GM12878 (cell line): ENCODE results near the gene TUBB1. TPM values are rescaled to one million over a fixed set of nuclear protein-coding genes. Genes with fewer than 3 reads are reported as not detected.

Experiments
- ATAC-seq: fragments of 200-7000 bp; cut with Tn5 transposase; 3 replicates; pipeline ENCODE4 v1.9.1; 2020; ENCODE audit warnings: mild to moderate bottlenecking, moderate library complexity
- BruUV-seq: library from RNA; stranded (reverse); fragments of 400-500 nt; replicated peaks from 2 replicates; lab custom pipeline; 2021; lab: Mats Ljungman, UMichigan
- CTCF ChIA-PET: fragments of 300-600 bp; sonication (Branson Sonifier 250); formaldehyde crosslinking; extraction: SDS; loops from one replicate; lab custom pipeline; 2021; ENCODE audit warnings: inconsistent platforms; lab: Yijun Ruan, JAX
- POLR2A ChIA-PET: fragments of 350-600 bp; formaldehyde crosslinking; extraction: SDS; loops from one replicate; lab custom pipeline; 2021; ENCODE audit warnings: inconsistent platforms; lab: Charles Lee
- RAD21 ChIA-PET: fragments of 300-600 bp; sonication (Branson Sonifier 250); formaldehyde crosslinking; loops from one replicate; lab custom pipeline; 2023; ENCODE audit warnings: antibody characterized with exemption; ENCODE audit not compliant: unreplicated experiment; lab: Charles Lee
- SMC1A ChIA-PET: fragments of 300-600 bp; sonication (Branson Sonifier 250); formaldehyde crosslinking; loops from one replicate; lab custom pipeline; 2023; ENCODE audit not compliant: unreplicated experiment, uncharacterized antibody; lab: Charles Lee
- DNase-seq: peaks from one replicate; pipeline ENCODE4 v3.0.0-alpha.2; 2011; ENCODE audit warnings: low read depth, low spot score
- FAIRE-seq: peaks from 3 replicates; lab custom pipeline; 2011; peaks lifted over from hg19 to GRCh38; lab: Jason Lieb, UNC
- H2AFZ ChIP-seq: 2 replicates; pipeline ENCODE4 v1.6.0; 2011; ENCODE audit warnings: low read depth, low read length, control low read depth; ENCODE audit not compliant: control insufficient read depth
- H3K27ac ChIP-seq: 2 replicates; pipeline ENCODE4 v1.5.1; 2011; ENCODE audit warnings: control low read depth; ENCODE audit not compliant: control insufficient read depth, insufficient read depth
- H3K27me3 ChIP-seq, 2 experiments: replicated peaks in 1 of 2; 2 replicates each; pipeline versions ENCODE4 v1.6.0 to v1.6.1; 2011; ENCODE audit warnings: low read length in 1 of 2; ENCODE audit not compliant: control insufficient read depth in 2 of 2, insufficient read depth in 2 of 2
- H3K36me3 ChIP-seq, 2 experiments: 2 replicates each; pipeline ENCODE4 v1.5.1; 2011; ENCODE audit warnings: low read length in 1 of 2; ENCODE audit not compliant: control insufficient read depth in 2 of 2, insufficient read depth in 2 of 2
- H3K4me1 ChIP-seq: 2 replicates; pipeline ENCODE4 v1.6.1; 2011; ENCODE audit warnings: mild to moderate bottlenecking, low read length, moderate library complexity, mixed read lengths; ENCODE audit not compliant: control insufficient read depth, insufficient read depth
- H3K4me2 ChIP-seq: 2 replicates; pipeline ENCODE4 v1.6.0; 2011; ENCODE audit warnings: control low read depth; ENCODE audit not compliant: control insufficient read depth, insufficient read depth
- H3K4me3 ChIP-seq: fragments of 200-600 bp; sonication (generic); 2 replicates; pipeline ENCODE4 v1.5.1; 2016
- H3K79me2 ChIP-seq: 2 replicates; pipeline ENCODE4 v1.6.0; 2011; ENCODE audit warnings: low read length; ENCODE audit not compliant: control insufficient read depth, insufficient read depth
- H3K9ac ChIP-seq: 2 replicates; pipeline ENCODE4 v1.8.0; 2011; ENCODE audit warnings: low read length, control low read depth, mixed read lengths; ENCODE audit not compliant: control insufficient read depth, insufficient read depth
- H3K9me3 ChIP-seq: replicated peaks from 3 replicates; pipeline ENCODE4 v1.5.1; 2011; ENCODE audit warnings: mild to moderate bottlenecking, low read length; ENCODE audit not compliant: control insufficient read depth, insufficient read depth
- H4K20me1 ChIP-seq: 2 replicates; pipeline ENCODE4 v1.6.0; 2011; ENCODE audit not compliant: control insufficient read depth, insufficient read depth
- E4F1 ChIP-seq: fragments of 450-650 bp; IDR thresholded peaks from 2 replicates; pipeline ENCODE4 v1.6.1; 2018; ENCODE audit warnings: borderline replicate concordance, mild to moderate bottlenecking; ENCODE audit not compliant: partially characterized antibody
- HDGF ChIP-seq: fragments of 450-650 bp; IDR thresholded peaks from 2 replicates; pipeline ENCODE4 v1.6.1; 2016; ENCODE audit warnings: antibody characterized with exemption
- PKNOX1 ChIP-seq: fragments of 450-650 bp; IDR thresholded peaks from 2 replicates; pipeline ENCODE4 v1.6.1; 2016; ENCODE audit warnings: mild to moderate bottlenecking
- TCF12 ChIP-seq: IDR thresholded peaks from 2 replicates; pipeline ENCODE4 v1.6.1; 2011; ENCODE audit warnings: low read depth, mild to moderate bottlenecking, low read length
- WGBS: methylation state at CpG from one replicate; pipeline ENCODE4 v1.1.6; 2016; ENCODE audit warnings: low lambda C conversion rate; ENCODE audit not compliant: insufficient replicate concordance, insufficient coverage; ENCODE audit errors: missing lambda C conversion rate; 5-methylcytosine and 5-hydroxymethylcytosine counted together
- in situ Hi-C: fragments of 300-500 bp; cut with MboI; formaldehyde crosslinking; loops from 9 replicates; pipeline ENCODE4 v1.14.3; 2018; ENCODE audit warnings: mixed read lengths
- intact Hi-C: fragments of 100-400 bp; cut with micrococcal nuclease; formaldehyde crosslinking; loops from one replicate; pipeline ENCODE4 v1.14.2; 2022; ENCODE audit not compliant: unreplicated experiment
- polyA plus RNA-seq, 11 experiments: library from polyadenylated mRNA; depleted of rRNA in 4 of 11; unstranded in 6 of 11; stranded (reverse) in 5 of 11; fragments of >200 nt; fragmentation: Nextera tagmentation in 4 of 11; fragmentation: Illumina TruSeq in 1 of 11; extraction: Ambion mirVana in 4 of 11; extraction: Trizol in 1 of 11; gene quantifications; 1 replicate in 1 of 11; 2 replicates in 10 of 11; pipeline versions ENCODE4 v1.2.1 to v1.2.3, GENCODE V29; 2011 to 2016; ENCODE audit warnings: inconsistent platforms in 2 of 11, missing spikeins in 2 of 11, low read depth in 1 of 11
- total RNA-seq, 4 experiments: library from RNA; depleted of rRNA in 3 of 4; stranded (reverse); fragments of >200 nt in 3 of 4; fragmentation: Illumina TruSeq in 1 of 4; extraction: Trizol in 1 of 4; gene quantifications; 2 replicates each; pipeline versions ENCODE4 v1.2.1 to v1.2.3, GENCODE V29; 2013 to 2021
- TF ChIP-seq, protein P1 (sequence below): fragments of 450-650 bp; formaldehyde crosslinking; IDR thresholded peaks from 2 replicates; pipeline ENCODE4 v1.5.0; 2022; ENCODE audit warnings: mild to moderate bottlenecking, missing genetic modification characterization

The TUBB1 gene
- total and polyA plus RNA-seq, 10 of the 15 experiments (the other 5 are each of a cell fraction or from before 2014, with no cell fraction given): 0.02 to 0.20 (median 0.06) TPM; not detected in 3

GRCh38 chr20:59003836-59004492 lies 15.3 kb upstream of the TUBB1 start:
- CTCF ChIA-PET: interaction anchor here (1.2 kb wide), 1 partner anchor 25 kb away, joined by 4 read pairs; no protein-coding TSS in a partner anchor
- TF ChIP-seq E4F1 (peak; percentile 11), TCF12 (no peak), PKNOX1 (peak; percentile 25; the same call in 1 of the 2 replicates), HDGF (peak; percentile 73; the same call in 1 of the 2 replicates)
- TF ChIP-seq, protein P1, sequence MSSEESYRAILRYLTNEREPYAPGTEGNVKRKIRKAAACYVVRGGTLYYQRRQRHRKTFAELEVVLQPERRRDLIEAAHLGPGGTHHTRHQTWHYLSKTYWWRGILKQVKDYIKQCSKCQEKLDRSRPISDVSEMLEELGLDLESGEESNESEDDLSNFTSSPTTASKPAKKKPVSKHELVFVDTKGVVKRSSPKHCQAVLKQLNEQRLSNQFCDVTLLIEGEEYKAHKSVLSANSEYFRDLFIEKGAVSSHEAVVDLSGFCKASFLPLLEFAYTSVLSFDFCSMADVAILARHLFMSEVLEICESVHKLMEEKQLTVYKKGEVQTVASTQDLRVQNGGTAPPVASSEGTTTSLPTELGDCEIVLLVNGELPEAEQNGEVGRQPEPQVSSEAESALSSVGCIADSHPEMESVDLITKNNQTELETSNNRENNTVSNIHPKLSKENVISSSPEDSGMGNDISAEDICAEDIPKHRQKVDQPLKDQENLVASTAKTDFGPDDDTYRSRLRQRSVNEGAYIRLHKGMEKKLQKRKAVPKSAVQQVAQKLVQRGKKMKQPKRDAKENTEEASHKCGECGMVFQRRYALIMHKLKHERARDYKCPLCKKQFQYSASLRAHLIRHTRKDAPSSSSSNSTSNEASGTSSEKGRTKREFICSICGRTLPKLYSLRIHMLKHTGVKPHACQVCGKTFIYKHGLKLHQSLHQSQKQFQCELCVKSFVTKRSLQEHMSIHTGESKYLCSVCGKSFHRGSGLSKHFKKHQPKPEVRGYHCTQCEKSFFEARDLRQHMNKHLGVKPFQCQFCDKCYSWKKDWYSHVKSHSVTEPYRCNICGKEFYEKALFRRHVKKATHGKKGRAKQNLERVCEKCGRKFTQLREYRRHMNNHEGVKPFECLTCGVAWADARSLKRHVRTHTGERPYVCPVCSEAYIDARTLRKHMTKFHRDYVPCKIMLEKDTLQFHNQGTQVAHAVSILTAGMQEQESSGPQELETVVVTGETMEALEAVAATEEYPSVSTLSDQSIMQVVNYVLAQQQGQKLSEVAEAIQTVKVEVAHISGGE (CRISPR knock-in tag): no peak
- ATAC-seq: no peak
- Histone ChIP-seq H3K4me3 (peak overlapping the region; percentile 92), H3K27ac (peak overlapping the region; percentile 95), H3K79me2 (peaks cover 56% of the 10 kb centered on the region), H3K9ac (peak overlapping the region; percentile 92), H3K36me3 (peaks cover 20 to 28% of the 10 kb centered on the region in 2 experiments), H3K4me1 (peaks cover 32% of the 10 kb centered on the region), H4K20me1 (0 out of 2 replicates have a peak, but pooled peaks cover 2% of the 10 kb centered on the region), H3K9me3 (no peaks in the 10 kb centered on the region), H2AFZ (no peak overlapping the region), H3K27me3 (no peaks in the 10 kb centered on the region), H3K4me2 (peak overlapping the region; percentile 53)
- POLR2A ChIA-PET: no interaction called here
- in situ Hi-C loops (loop anchor here (10.0 kb wide), 2 partner anchors 549 to 1609 kb away; partner anchors contain the start of gene RBM38), intact Hi-C loops (loop anchor here (2.0 kb wide), 2 partner anchors 19 to 113 kb away; no protein-coding TSS in a partner anchor)
- SMC1A ChIA-PET: interaction anchor here (2.0 kb wide), 1 partner anchor 117 kb away, joined by 6 read pairs; no protein-coding TSS in a partner anchor
- RAD21 ChIA-PET: interaction anchor here (1.3 to 2.3 kb wide), 4 partner anchors 26 to 97 kb away, joined by 3 to 11 read pairs (median 6); partner anchors contain the start of gene ATP5F1E
- no peak for DNase-seq
- no peak for FAIRE-seq
- no TSS peak for BruUV-seq
- 54% methylated on average over 16 of the region's 16 CpGs for WGBS
